ENCODE measurements around the gene CGGBP1.
"Not testable (repeated sequence)": the region's sequence is repeated elsewhere in the genome, so short reads cannot be mapped to it uniquely, and the experiment has no call there.

Gene CGGBP1

GRCh38 chr3:88033808-88034207, 25.0 kb downstream of the CGGBP1 start:
- DNase-seq: no peak

GRCh38 chr3:88033079-88033478, 25.7 kb downstream of the CGGBP1 start:
- no peak for DNase-seq

- DNase-seq: no peak
These were observed 26.6 kb downstream of the CGGBP1 start for GRCh38 chr3:88032245-88032644.

GRCh38 chr3:88031642-88032077, 27.1 kb downstream of the CGGBP1 start:
- no peak for DNase-seq

DNA sequence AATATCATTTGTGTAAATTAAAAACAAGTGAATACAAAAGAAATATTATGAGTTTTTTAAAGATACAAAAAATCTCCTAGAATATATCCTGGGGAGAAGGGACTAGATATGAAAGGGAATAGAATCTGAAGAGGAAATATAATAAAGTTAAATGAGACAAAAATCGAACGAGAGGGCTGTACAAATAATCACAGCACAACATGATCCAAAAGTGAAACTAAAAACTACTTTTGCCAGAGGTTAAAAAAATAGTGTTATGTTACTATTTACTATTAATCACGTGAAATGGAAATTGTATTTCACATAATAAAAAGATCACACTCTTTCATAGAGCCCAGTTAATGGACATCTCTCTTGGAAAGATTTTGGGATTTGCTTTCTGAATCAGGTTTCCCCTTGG, 28.6 kb downstream of the CGGBP1 start:
- DNase-seq: no peak

DNA sequence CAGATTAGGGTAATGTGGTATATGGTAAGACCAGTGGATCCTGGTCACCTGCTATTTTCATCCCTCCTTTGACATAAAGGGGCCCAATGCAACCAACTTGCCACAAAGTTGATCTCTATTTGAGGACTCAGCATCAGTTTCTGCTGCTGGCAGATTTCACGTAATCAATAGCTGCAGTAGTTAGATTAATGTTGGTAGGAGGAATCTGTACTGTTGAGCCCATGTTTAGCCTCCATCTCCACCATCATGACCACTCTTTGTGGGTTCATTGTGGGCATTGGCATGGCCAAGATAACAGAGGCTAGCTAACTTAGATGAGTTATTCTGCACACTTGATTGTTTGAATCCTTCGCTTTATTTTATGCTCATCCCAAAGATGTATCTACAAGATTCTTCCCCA, 29.9 kb downstream of the CGGBP1 start:
- DNase-seq: no peak

- no peak for DNase-seq
These were observed 33.7 kb downstream of the CGGBP1 start for GRCh38 chr3:88025001-88025552.

- no peak for DNase-seq
These were observed 39.8 kb downstream of the CGGBP1 start for GRCh38 chr3:88019024-88019423.

DNA sequence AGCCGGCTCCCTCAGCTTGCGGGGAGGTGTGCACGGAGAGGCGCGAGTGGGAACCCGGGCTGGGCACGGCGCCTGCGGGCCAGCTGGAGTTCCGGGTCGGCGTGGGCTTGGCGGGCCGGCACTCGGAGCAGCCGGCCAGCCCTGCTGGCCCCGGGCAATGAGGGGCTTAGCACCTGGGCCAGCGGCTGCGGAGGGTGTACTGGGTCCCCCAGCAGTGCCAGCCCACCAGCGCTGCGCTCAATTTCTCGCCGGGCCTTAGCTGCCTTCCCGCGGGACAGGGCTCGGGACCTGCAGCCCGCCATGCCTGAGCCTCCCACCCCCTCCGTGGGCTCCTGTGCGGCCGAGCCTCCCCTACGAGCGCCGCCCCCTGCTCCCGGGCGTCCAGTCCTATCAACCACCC, 43.1 kb downstream of the CGGBP1 start:
- not testable (repeated sequence) for DNase-seq

DNA sequence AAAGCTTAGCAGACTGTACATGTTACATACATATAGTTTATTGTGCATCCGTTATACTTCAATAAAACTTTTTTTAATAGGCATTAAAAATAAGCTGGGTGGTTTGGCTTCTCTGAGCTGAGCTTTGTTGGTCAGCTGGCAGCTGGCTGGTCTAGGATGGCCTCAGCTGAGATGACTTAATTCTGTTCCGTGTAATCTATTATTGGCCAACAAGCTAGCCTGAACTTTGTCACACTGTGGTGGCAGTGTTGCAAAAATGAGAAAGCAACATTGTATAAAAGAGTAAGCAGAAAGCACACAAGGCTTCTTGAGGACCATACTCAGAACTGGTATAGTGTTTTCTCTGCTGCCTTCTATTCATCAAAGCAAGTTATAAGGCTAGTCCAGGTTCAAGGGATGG, 45.2 kb downstream of the CGGBP1 start:
- no peak for DNase-seq

GRCh38 chr3:88010810-88011209, 48.0 kb downstream of the CGGBP1 start:
- no peak for DNase-seq

DNA sequence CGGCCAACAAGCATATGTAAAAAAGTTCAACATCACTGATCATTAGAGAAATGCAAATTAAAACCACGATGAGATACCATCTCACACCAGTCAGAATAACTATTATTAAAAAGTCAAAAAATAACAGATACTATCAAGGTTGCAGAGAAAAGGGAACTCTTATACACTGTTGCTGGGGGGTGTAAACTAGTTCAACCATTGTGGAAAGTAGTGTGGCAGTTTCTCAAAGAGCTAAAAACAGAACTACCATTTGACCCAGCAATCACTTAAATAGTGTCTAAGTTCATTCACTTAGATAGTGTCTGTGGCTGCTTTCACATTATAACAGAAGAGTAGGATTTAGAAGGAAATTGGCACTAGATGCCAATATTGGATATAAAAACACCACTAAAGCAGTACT, 49.7 kb downstream of the CGGBP1 start:
- no peak for DNase-seq

DNA sequence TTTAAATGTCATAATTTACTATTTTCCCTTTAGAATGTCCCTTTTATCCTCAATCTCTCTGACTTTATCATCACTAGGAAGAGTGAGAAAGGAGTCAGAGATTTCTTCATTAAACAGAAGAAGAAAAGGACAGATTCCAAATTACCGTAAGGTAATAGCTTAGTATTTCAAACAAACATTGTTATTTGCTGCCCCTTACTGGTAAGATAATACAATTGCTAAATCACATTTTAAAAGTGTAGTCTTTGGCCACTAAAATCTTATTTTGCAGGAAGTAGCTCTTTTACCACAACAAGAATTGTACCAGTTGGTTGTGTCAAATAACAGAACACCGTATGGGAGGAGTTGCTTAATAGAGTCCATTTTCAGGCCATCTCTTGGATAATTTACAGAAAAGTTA, 53.7 kb downstream of the CGGBP1 start:
- DNase-seq: no peak

DNA sequence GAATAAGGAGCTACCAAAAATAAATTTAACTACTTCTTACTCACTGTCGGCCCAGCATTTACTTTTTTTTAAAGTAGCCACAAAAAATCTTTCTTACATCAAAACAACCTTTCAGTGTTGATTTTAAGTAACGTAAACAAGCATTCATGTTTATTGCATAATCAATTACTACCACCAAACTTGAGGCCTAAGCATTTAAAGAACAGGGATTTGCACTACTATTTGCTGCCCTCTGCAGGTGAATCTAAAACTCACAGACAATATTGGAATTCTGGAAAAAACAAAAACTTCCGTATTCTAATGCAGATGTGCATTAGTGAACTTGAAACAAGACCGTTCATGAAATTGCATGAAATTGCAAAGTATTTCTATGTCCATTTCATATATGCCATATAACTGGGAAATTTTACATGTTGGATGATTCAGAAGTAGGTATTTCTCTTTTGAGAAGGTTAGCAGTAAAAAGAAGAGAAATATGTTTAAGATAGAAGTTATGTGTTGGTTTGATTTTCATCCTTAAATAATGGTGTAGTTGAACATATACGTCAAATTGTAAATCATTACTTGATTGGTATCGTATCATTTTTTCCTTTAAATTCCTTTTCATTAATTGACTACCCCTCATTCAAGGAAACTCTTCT, 55.6 kb downstream of the CGGBP1 start:
- no peak for DNase-seq

DNA sequence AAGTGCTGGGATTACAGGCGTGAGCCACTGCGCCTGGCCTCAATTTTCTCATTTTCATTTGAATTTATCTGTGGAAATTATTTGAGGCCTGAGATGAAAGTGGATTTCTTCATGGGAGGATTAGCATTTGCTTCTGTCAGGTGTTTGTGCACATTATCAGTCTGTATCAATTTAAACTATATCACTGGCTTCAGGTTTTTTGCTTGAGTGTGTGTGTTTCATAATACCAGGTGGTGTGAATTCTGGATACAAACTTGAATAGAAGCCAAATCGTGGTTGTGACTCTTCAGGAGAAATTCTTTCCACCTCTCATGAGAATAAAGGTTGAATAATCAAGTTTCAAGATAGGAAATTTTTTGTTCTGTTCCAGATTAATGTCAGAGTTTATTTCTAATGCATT, 56.4 kb downstream of the CGGBP1 start:
- DNase-seq: no peak

Data from activated CD4-positive, alpha-beta T cell treated with anti-CD3 and anti-CD28 coated beads for 1 hour (primary cell).